Measurements from ENCODE around the gene FTO.

The FTO gene

GRCh38 chr16:53821487-53821886, 117.5 kb downstream of the FTO start:
- TF ChIP-seq CTCF (IDR thresholded peaks at IDR 0.05) (no peak), ZFX (IDR thresholded peaks at IDR 0.05; ENCODE audit: borderline replicate concordance) (no peak)
- no peak overlapping the region for H3K27ac ChIP-seq

- no peak for TF ChIP-seq CTCF (IDR thresholded peaks at IDR 0.05)
Observed at GRCh38 chr16:53821957-53822625, 118.1 kb downstream of the FTO start.

GRCh38 chr16:53822936-53823529, 119.1 kb downstream of the FTO start:
- no peak overlapping the region for H3K27ac ChIP-seq
- TF ChIP-seq CTCF (IDR thresholded peaks at IDR 0.05) = no peak

More at GRCh38 chr16:53821957-53822625, 118.1 kb downstream of the FTO start:
- H3K27ac ChIP-seq = no peak overlapping the region

GRCh38 chr16:53826658-53827057, 122.7 kb downstream of the FTO start:
- no peak overlapping the region for H3K27ac ChIP-seq
- TF ChIP-seq CTCF (IDR thresholded peaks at IDR 0.05) = no peak

GRCh38 chr16:53827741-53828140, 123.8 kb downstream of the FTO start:
- H3K27ac ChIP-seq = no peak overlapping the region; the same call in 1 of the 2 replicates
- TF ChIP-seq CTCF (IDR thresholded peaks at IDR 0.05) (no peak), ZFX (IDR thresholded peaks at IDR 0.05; ENCODE audit: borderline replicate concordance) (no peak)

GRCh38 chr16:53829186-53829747, 125.3 kb downstream of the FTO start:
- TF ChIP-seq ZFX (IDR thresholded peaks at IDR 0.05; ENCODE audit: borderline replicate concordance) (no peak), CTCF (IDR thresholded peaks at IDR 0.05) (no peak)
- no peak overlapping the region for H3K27ac ChIP-seq

- no peak for TF ChIP-seq CTCF (IDR thresholded peaks at IDR 0.05)
- no peak for TF ChIP-seq ZFX (IDR thresholded peaks at IDR 0.05; ENCODE audit: borderline replicate concordance)
- no peak overlapping the region for H3K27ac ChIP-seq
Observed at GRCh38 chr16:53832896-53833544, 129.1 kb downstream of the FTO start.
